Hindlimb muscle (tissue), 1 donor: Measurements from ENCODE around the gene IL19. TPM values are rescaled to one million over a fixed set of nuclear protein-coding genes. Genes with fewer than 3 reads are reported as not detected.

Source experiments
- DNase-seq: peaks from one replicate; pipeline ENCODE4 v3.0.0-alpha.2; 2013
- polyA plus RNA-seq: library from polyadenylated mRNA; unstranded; fragments of 120-200 nt; gene quantifications from one replicate; pipeline ENCODE4 v1.2.1, GENCODE V29; 2013; ENCODE audit not compliant: insufficient read length

The IL19 gene, protein sequence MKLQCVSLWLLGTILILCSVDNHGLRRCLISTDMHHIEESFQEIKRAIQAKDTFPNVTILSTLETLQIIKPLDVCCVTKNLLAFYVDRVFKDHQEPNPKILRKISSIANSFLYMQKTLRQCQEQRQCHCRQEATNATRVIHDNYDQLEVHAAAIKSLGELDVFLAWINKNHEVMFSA
- polyA plus RNA-seq = not detected

DNA sequence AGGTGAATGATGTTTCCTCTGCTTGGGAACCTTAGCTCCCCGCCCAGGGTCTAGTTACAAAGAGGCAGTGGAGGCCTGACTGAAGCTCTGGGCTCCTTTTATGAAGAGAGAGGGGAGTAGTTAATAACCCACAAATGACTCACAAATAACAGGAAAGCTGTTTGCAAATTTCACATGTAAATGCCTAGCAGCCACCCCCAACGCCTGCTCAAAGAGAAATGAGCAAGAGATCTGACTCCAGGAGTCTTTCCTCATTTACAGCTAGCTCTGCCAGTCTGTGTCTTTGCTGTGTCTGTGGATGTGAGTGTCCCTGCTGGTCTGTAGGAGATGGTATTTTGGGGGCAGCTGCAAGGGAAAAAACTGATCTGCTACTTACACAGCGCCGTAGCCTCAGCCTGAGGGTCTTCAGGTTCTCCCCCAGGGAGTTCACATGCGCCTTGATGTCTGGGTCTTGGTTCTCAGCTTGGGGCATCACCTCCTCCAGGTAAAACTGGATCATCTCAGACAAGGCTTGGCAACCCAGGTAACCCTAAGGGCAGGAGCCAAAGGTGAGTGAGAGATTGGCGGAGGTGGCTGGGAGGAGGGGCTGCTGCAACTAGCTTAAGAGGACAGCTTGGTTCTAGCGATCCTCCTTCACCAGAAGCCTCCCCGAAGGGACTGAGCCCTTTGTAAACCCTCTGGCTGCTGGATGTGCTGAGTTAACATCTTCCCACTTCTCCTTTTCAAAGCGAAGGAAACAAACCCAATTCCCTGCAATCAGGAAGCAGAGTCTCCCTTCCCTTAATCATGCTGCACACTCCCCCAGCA, at the start of gene IL19:
Gene IL19 (plus strand): TSS at position 243 of the 807 bp plus-strand sequence. CDS start 65,890 bp downstream, outside the sequence.
- no peak for DNase-seq

- no peak for DNase-seq
These were observed 49.1 kb upstream of the IL19 start for GRCh38 chr1:206721454-206721853.

DNA sequence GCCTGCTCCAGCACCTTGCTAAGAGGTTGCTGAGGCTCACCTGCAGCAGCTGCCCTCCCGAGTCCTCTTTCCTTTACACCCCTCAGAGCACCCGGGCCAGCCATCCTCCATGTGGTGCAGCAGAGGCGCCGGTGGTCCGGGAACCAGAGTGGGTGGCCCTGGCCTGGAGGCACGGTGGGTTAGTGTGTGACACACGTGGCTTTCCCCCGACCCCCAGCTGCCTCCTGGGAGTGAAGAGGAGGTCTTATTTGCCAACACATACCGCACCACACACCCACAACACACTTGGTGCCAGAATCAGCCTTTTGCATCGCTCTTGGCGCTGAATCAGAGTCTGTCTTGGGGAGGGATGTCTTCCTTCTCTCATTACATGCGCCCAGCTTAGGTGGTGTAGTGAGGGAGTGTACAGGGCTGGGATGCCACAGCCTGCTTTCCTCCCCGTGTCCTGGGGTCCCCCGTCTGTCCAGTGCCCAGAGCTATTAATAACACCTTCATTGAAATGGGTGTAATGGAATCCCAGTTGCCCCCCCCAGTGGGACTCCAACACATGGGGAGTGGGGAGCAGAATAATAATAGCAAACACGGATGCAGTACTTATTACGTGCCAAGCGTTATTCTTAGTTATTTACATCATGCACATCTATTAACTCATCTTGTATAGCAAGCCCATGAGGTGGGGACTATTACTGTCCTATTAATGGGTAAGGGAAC, 47.7 kb upstream of the IL19 start:
- DNase-seq = no peak

- no peak for DNase-seq
These were observed 47.1 kb upstream of the IL19 start for GRCh38 chr1:206723462-206723804.

DNA sequence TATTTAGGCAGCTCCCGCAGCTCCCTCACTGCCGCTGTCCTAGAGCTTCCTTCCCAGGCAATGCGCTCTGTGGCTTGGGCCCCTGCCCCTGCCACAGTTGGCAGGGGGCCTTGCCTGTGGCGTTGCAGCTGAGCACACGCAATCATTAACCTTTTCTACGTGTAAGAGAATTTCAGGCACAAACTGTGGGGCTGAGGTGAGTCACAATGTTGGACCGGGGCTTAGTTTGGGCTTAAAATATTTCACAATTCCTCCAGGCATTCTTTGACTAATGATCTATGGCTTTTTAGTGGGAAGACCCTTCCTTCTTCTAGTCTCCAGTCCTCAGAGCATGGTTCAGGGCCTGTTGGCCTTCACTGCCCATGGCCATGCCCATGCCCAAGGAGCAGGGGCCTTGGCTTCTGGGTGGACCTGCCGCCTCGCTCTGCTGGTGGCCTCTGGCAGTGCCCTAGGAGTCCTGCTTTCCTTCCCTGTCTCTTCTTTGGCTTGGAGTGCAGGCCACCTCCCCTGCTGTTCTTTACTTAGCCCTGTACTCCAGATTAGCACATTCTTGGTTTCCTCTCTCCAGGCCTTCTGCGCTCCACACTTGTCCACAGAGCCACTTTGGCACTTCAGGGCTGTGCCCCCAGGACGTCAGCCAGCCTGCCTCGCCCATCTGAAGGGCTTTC, 46.6 kb upstream of the IL19 start:
- DNase-seq = no peak

GRCh38 chr1:206725109-206725963, 45.2 kb upstream of the IL19 start:
- no peak for DNase-seq

GRCh38 chr1:206727981-206728696, 42.4 kb upstream of the IL19 start:
- DNase-seq = no peak

DNA sequence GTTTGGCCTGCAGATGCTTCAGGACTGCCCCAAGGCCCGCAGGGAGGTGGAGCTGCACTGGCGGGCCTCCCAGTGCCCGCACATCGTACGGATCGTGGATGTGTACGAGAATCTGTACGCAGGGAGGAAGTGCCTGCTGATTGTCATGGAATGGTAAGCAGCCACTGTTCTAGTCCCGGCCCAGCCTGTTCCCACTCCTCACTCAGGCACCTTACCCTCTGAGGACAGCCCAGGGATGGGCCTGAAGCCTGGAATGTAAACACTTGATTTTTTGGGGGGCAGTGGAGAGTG, 41.9 kb upstream of the IL19 start:
- DNase-seq = no peak

- DNase-seq = no peak
These were observed 41.5 kb upstream of the IL19 start for GRCh38 chr1:206729050-206729449.

GRCh38 chr1:206729507-206729906, 41.1 kb upstream of the IL19 start:
- DNase-seq = no peak

DNA sequence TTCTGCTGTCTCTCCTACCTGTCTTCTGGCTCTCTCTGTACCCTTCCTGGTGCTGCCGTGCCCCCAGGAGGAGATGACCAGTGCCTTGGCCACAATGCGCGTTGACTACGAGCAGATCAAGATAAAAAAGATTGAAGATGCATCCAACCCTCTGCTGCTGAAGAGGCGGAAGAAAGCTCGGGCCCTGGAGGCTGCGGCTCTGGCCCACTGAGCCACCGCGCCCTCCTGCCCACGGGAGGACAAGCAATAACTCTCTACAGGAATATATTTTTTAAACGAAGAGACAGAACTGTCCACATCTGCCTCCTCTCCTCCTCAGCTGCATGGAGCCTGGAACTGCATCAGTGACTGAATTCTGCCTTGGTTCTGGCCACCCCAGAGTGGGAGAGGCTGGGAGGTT, 38.1 kb upstream of the IL19 start:
- no peak for DNase-seq

- no peak for DNase-seq
These were observed 37.6 kb upstream of the IL19 start for GRCh38 chr1:206732992-206733391.

- DNase-seq = no peak
These were observed 36.0 kb upstream of the IL19 start for GRCh38 chr1:206734499-206735142.

GRCh38 chr1:206735553-206736031, 35.0 kb upstream of the IL19 start:
- no peak for DNase-seq

DNA sequence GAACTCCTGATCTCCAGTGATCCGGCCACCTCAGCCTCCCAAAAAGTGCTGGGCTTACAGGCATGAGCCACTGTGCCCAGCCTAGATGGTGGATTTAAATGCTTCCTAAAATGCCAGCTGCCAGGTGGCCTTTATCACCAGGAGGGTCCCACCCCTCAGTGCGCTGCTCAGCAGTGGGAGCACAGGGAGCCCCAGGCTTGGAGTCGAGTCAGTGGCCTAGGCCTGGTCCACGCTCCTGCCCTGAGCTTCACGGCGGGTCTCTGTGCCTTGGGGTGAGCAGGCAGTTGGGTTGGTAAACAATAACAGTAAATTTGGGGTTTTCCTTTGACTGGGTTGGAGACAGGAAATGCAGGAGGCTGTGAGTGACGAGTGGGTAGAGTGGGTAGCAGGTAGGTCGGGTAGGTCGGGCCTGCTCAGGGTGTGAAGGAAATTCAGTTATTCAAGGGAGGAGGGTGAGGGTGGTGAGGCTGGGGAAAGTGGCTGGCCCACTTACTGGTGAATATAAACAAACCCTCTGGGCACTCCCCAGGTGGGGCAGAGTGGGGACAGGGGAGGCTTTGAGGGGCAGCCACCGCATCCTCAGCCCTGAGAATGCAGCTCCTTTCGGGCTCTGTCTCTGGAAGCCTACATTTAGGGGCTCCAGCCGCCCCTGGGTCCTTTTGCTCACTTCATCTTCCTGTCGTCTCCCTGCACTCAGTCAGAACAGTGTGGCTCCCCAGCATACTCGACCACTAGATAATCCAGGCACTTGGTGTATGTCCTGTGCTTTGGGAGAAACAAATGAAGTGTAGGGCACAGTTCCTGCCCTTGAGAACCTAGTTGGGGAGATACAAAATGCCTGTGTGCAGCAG, 33.5 kb upstream of the IL19 start:
- DNase-seq = no peak

DNA sequence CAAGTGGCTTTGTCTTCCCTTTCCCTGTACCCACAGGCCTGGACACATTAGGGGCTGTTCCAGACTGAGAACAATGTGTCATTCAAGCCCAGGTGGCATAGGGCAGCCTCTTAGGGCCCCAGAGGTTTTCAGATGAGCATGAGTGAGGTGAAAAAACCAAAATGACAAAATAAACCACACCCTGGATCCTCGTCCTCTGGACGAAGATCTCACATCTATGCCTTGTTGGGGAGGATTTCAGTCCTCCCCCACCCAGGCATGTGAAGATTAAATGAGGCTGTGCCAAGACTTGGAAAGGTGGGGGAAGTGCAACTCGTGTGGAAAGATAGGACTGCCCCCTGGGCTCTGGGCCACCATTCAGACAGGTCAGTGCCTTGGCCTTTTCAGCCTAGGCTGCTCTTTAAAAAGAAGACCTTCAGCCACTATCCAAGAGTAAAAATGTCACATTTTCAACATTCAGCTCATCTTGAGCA, 32.8 kb upstream of the IL19 start:
- DNase-seq = no peak

DNA sequence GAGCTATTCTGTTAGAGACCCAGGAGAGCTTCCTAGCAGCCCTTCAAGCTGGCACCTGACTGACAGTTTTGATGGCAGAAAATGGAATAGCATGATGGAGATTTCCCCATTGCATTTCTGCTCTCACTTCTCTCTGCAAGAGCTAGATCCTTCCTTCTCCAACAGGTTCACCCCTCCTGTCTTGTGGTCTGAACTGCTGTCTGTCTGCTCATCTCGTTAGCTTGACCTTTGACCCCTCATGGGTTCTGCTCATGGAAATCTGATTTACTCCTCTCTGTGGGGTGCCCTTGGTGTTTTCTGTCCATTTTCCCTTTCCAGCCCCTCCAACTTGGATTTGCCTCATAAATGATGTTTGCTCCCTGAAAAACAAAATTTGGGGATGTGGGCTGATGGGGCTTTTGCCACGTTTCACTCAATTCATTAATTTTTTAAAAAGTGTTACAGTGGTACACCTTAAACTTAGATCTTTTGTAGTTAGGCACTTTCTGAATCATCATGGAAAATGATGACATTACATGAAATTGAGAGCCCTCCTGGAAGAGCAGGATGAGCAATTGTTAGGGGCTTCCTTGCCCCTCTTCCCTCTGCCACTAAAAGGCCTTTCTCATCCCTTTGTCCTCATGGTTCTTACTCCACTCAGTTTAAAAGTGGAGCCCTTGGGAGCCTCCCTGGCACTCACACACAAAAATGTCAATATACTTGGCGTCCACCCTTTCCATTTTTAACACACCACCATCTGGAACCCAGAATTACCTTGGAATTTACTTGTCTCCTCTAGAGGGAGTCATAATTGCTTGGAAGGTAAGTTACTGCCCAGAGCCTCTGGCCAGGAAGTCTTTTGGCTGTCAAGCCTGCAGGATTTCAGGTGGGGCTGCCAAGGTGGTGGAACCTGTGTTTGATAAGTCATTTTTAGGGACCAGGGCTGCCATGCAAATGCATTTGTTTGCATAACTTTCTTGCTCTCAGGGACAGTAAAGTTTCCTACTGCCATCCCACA, 31.9 kb upstream of the IL19 start:
- DNase-seq = no peak

GRCh38 chr1:206739411-206740076, 31.0 kb upstream of the IL19 start:
- no peak for DNase-seq
